Calu3 (cell line): ENCODE data around the gene TOGARAM2. TPM values are rescaled to one million over a fixed set of nuclear protein-coding genes. Genes with fewer than 3 reads are reported as not detected.
A peak's percentile ranks its signal among the peaks of the same experiment; 100 is the strongest.

ENCODE experiments used
- BruUV-seq: library from RNA; stranded (reverse); fragments of 400-500 nt; replicated peaks from 2 replicates; lab custom pipeline; 2021; lab: Mats Ljungman, UMichigan
- CTCF ChIA-PET: fragments of 300-600 bp; sonication (Branson Sonifier 250); formaldehyde crosslinking; loops from one replicate; lab custom pipeline; 2022; ENCODE audit warnings: antibody characterized with exemption; lab: Charles Lee
- DNase-seq: peaks from one replicate; pipeline ENCODE4 v3.0.0; 2022
- H3K27ac Mint-ChIP-seq: one replicate; pipeline ENCODE4 v1.8.0; 2022; ENCODE audit warnings: mixed read lengths; ENCODE audit not compliant: unreplicated experiment
- H3K27me3 Mint-ChIP-seq: one replicate; pipeline ENCODE4 v1.8.0; 2022; ENCODE audit warnings: mixed read lengths; ENCODE audit not compliant: unreplicated experiment
- H3K36me3 Mint-ChIP-seq: one replicate; pipeline ENCODE4 v1.8.0; 2022; ENCODE audit warnings: mild to moderate bottlenecking, moderate library complexity, mixed read lengths; ENCODE audit not compliant: insufficient read depth, unreplicated experiment
- H3K4me1 Mint-ChIP-seq: one replicate; pipeline ENCODE4 v1.8.0; 2022; ENCODE audit warnings: mild to moderate bottlenecking, low read depth, mixed read lengths; ENCODE audit not compliant: unreplicated experiment
- H3K4me3 Mint-ChIP-seq: one replicate; pipeline ENCODE4 v1.8.0; 2022; ENCODE audit warnings: mild to moderate bottlenecking, low read depth, moderate library complexity, mixed read lengths; ENCODE audit not compliant: unreplicated experiment
- H3K9me3 Mint-ChIP-seq: one replicate; pipeline ENCODE4 v1.8.0; 2022; ENCODE audit warnings: low read depth, mixed read lengths; ENCODE audit not compliant: unreplicated experiment
- intact Hi-C: fragments of 100-400 bp; cut with micrococcal nuclease; formaldehyde crosslinking; loops from one replicate; pipeline ENCODE4 v1.10.0; 2022; ENCODE audit not compliant: unreplicated experiment
- total RNA-seq: library from RNA; stranded (reverse); gene quantifications from 2 replicates; pipeline ENCODE4 v1.2.3, GENCODE V29; 2022
- TF ChIP-seq, protein P1 (sequence below): fragments of 200-600 bp; IDR thresholded peaks from one replicate; pipeline ENCODE4 v1.8.0; 2022; ENCODE audit warnings: antibody characterized with exemption; ENCODE audit not compliant: unreplicated experiment

Gene TOGARAM2
- total RNA-seq, 1 experiment from 2014 or later: 0.85 TPM

DNA sequence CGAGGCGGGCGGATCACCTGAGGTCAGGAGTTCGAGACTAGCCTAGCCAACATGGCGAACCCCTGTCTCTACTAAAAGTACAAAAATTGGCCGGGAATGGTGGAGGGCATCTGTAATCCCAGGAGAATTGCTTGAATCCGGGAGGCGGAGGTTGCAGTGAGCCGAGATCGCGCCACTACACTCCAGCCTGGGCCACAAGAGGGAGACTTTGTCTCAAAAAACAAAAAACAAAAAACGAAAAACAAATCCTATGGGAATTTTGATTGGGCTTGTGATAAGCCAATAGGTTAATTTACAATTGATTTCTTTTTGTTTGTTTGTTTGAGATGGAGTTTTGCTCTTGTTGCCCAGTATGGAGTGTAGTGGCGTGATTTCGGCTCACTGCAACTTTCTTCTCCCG lies 24.2 kb upstream of the TOGARAM2 start:
- BruUV-seq: no TSS peak
- TF ChIP-seq, protein P1, sequence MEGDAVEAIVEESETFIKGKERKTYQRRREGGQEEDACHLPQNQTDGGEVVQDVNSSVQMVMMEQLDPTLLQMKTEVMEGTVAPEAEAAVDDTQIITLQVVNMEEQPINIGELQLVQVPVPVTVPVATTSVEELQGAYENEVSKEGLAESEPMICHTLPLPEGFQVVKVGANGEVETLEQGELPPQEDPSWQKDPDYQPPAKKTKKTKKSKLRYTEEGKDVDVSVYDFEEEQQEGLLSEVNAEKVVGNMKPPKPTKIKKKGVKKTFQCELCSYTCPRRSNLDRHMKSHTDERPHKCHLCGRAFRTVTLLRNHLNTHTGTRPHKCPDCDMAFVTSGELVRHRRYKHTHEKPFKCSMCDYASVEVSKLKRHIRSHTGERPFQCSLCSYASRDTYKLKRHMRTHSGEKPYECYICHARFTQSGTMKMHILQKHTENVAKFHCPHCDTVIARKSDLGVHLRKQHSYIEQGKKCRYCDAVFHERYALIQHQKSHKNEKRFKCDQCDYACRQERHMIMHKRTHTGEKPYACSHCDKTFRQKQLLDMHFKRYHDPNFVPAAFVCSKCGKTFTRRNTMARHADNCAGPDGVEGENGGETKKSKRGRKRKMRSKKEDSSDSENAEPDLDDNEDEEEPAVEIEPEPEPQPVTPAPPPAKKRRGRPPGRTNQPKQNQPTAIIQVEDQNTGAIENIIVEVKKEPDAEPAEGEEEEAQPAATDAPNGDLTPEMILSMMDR: no peak
- no peaks in the 10 kb centered on the region for H3K9me3 Mint-ChIP-seq
- H3K27me3 Mint-ChIP-seq: no peaks in the 10 kb centered on the region
- DNase-seq: no peak
- no peak overlapping the region for H3K27ac Mint-ChIP-seq
- intact Hi-C loops: loop anchor here (10.0 kb wide), 1 partner anchor 158 kb away; the partner anchor contains the start of gene CLIP4
- peaks cover 13% of the 10 kb centered on the region for H3K36me3 Mint-ChIP-seq
- H3K4me3 Mint-ChIP-seq: no peak overlapping the region
- CTCF ChIA-PET: no interaction called here
- H3K4me1 Mint-ChIP-seq: peaks cover 21% of the 10 kb centered on the region

DNA sequence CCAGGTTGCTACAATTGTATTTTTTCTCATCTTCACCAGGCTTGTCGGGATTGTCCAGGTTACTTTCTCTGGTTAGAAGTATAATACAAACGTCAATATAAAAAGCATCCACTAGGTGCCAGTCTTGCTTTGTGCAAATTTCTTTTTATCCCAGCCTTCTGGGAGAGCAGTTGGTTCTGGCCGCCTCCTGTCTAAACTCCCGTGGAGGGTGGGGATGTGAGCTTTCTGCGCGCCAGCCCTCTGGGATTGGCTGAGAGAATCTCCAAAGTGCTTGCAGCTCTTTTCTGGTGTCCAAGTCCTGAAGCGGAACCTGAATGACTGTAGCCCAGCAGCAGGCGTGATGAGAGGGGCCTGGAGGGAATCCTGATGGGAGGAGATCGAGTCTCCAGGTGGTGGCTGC lies 22.4 kb upstream of the TOGARAM2 start:
- Mint-ChIP-seq H3K4me3 (no peak overlapping the region), H3K36me3 (peaks cover 3% of the 10 kb centered on the region), H3K9me3 (no peaks in the 10 kb centered on the region), H3K4me1 (peaks cover 8% of the 10 kb centered on the region), H3K27ac (no peak overlapping the region), H3K27me3 (no peaks in the 10 kb centered on the region)
- peak; percentile 65 for DNase-seq
- no TSS peak for BruUV-seq
- CTCF ChIA-PET: interaction anchor here (0.6 kb wide), 1 partner anchor 350 kb away, joined by 4 read pairs; no protein-coding TSS in a partner anchor
- intact Hi-C loops: loop anchor here (1.0 to 10.0 kb wide), 3 partner anchors 55 to 238 kb away; partner anchors contain the start of gene CLIP4
- TF ChIP-seq, protein P1: peak; percentile 72

DNA sequence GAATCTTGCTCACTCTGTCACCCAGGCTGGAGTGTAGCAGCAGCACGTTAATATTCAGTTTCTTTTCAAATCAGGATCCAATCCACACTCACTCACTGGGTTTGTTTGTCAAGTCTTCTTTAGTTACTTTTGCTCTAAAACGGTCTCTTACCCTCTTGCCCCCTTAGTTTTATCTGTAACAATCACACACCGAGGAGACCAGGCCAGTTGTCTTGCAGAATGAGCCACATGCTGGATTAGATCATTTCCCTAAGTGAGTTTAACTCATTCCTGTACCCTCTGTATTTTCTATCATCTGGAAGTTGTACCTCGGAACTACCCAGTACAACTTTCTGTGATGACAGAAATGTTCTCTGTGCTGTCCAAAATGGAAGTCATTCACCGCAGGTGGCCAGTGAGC lies 20.7 kb upstream of the TOGARAM2 start:
- no peak for DNase-seq
- Mint-ChIP-seq H3K9me3 (no peaks in the 10 kb centered on the region), H3K27ac (no peak overlapping the region), H3K4me3 (no peak overlapping the region), H3K4me1 (peaks cover 8% of the 10 kb centered on the region), H3K36me3 (peaks cover 2% of the 10 kb centered on the region), H3K27me3 (no peaks in the 10 kb centered on the region)
- TF ChIP-seq, protein P1: no peak
- BruUV-seq: no TSS peak
- intact Hi-C loops: no loop called here
- CTCF ChIA-PET: no interaction called here

DNA sequence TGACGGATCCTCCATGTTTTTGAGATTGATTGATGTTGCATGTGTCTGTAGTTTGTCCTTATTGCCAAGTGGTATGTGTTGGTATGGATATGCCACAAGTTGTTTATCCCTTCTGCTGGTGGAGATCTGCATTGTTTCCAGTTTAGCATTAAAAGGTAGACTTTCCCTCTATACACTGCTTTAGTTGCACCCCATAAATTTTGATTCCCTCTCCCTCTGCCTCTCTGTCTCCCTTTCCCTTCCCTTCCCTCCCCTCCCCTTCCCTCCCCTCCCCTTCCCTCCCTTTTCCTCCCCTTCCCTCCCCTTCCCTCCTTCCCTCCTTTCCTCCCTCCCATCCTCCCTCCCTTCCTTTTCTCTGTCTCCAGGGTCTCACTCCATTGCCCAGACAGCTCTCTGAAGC lies 18.6 kb upstream of the TOGARAM2 start:
- Mint-ChIP-seq H3K4me3 (no peak overlapping the region), H3K27me3 (no peaks in the 10 kb centered on the region), H3K27ac (no peak overlapping the region), H3K4me1 (peaks cover 7% of the 10 kb centered on the region), H3K36me3 (no peaks in the 10 kb centered on the region), H3K9me3 (no peaks in the 10 kb centered on the region)
- CTCF ChIA-PET: no interaction called here
- DNase-seq: no peak
- intact Hi-C loops: no loop called here
- no TSS peak for BruUV-seq
- TF ChIP-seq, protein P1: no peak
